SK-N-MC (cell line): Measurements from ENCODE around the gene MBTPS2.

Source experiments
- EZH2 ChIP-seq: fragments of 200-600 bp; sonication (generic); IDR thresholded peaks from one replicate; pipeline ENCODE4 v1.6.1; 2017; ENCODE audit warnings: antibody characterized with exemption
- POLR2AphosphoS5 ChIP-seq: IDR thresholded peaks from 2 replicates; pipeline ENCODE4 v1.6.1; 2012; ENCODE audit warnings: mild to moderate bottlenecking, low read depth, low read length, borderline replicate concordance

GRCh38 chrX:21800344-21800770, 39.1 kb upstream of the MBTPS2 start:
- TF ChIP-seq POLR2AphosphoS5 (no peak), EZH2 (no peak)
